Natural killer cell treated with Interleukin-12 subunit alpha and Interleukin-12 subunit beta and Interleukin-15 and Interleukin-18, amount 100 ng/mL, for 72 hours (primary cell): Measurements from ENCODE around the gene LYSMD3. TPM values are rescaled to one million over a fixed set of nuclear protein-coding genes. Genes with fewer than 3 reads are reported as not detected.
"Not testable (repeated sequence)": the region's sequence is repeated elsewhere in the genome, so short reads cannot be mapped to it uniquely, and the experiment has no call there.

Experiments used
- ATAC-seq, 2 donors: fragments of 150-1000 bp; cut with Tn5 transposase in 1 of 2; sonication (Bioruptor Pico), chemical (Tn5 transposase) in 1 of 2; 2 replicates each; pipeline ENCODE4 v1.10.0; 2021
- DNase-seq: peaks from one replicate; pipeline ENCODE4 v3.0.0; 2022; ENCODE audit warnings: low spot score
- H3K27ac Mint-ChIP-seq, 2 donors: 1 replicate in 1 of 2; 2 replicates in 1 of 2; pipeline ENCODE4 v1.8.0; 2022; ENCODE audit warnings: mixed read lengths in 2 of 2, mild to moderate bottlenecking in 1 of 2, moderate library complexity in 1 of 2
- H3K27me3 Mint-ChIP-seq, 2 donors: 1 replicate in 1 of 2; 2 replicates in 1 of 2; pipeline ENCODE4 v1.8.0; 2022; ENCODE audit warnings: mixed read lengths in 2 of 2
- H3K36me3 Mint-ChIP-seq: one replicate; pipeline ENCODE4 v1.8.0; 2022; ENCODE audit warnings: mixed read lengths
- H3K4me1 Mint-ChIP-seq, 2 donors: 1 replicate in 1 of 2; 2 replicates in 1 of 2; pipeline ENCODE4 v1.8.0; 2022; ENCODE audit warnings: low read depth in 2 of 2, mixed read lengths in 2 of 2, mild to moderate bottlenecking in 1 of 2
- H3K4me3 Mint-ChIP-seq: one replicate; pipeline ENCODE4 v1.8.0; 2022; ENCODE audit warnings: mixed read lengths
- H3K9me3 Mint-ChIP-seq: 2 replicates; pipeline ENCODE4 v1.8.0; 2022; ENCODE audit warnings: mixed read lengths
- total RNA-seq, 2 donors: library from RNA; stranded (reverse); gene quantifications; one replicate each; pipeline ENCODE4 v1.2.3, GENCODE V29; 2022

The LYSMD3 gene
- total RNA-seq: 10 to 100 TPM; 16.2 to 24.4 TPM

DNA sequence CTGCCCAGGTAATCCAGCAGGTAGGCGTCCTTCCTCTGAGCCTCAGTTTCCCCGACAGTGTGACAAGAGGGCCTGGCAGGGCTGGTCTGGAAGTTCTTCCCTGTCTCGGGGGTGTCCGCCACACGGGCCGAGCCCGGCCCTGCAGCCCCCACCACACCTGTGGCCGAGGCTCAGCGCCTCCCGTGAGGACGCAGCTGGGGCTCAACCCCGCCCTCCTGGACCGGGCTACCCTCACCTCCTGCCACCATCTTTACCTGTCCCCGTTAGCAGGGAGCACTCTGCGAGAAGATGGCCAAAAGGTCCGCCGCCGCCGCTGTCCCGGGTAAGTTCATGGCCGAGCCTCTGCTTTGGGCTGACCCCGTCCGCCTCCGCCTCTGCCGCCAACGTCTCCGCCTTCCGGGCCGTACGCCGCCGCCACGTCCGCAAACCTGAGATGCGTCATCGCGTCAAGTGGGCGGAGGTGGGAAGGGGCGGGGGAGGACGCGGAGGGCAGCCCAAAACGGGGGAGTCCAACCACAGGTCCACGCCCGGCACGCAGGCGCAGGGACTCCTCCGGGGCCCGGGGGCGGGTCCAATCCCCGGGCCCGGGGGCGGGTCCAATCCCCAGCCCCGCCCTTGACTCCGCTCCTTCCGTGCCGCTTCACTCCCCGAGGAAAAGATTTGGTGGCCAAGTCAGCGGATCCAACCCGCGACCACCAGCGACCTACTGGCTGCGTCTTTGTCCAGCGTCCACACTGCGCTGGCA lies at the start of gene LYSMD3:
TSS of gene LYSMD3 (minus strand) at position 391 of the 745 bp plus-strand sequence. CDS start 4,295 bp downstream, outside the sequence.
- peaks cover 26 to 27% of the 10 kb centered on the region in 2 donors for H3K4me1 Mint-ChIP-seq
- H3K9me3 Mint-ChIP-seq: no peaks in the 10 kb centered on the region
- peak; percentile 98 for ATAC-seq
- H3K27ac Mint-ChIP-seq: peak within 1 kb of the TSS; percentile 89 to 93
- peaks cover 16 to 31% of the 10 kb centered on the region in 2 donors for H3K27me3 Mint-ChIP-seq
- DNase-seq: peak; percentile 98
- peak within 1 kb of the TSS; percentile 93 for H3K4me3 Mint-ChIP-seq
- peaks cover 8% of the 10 kb centered on the region for H3K36me3 Mint-ChIP-seq

DNA sequence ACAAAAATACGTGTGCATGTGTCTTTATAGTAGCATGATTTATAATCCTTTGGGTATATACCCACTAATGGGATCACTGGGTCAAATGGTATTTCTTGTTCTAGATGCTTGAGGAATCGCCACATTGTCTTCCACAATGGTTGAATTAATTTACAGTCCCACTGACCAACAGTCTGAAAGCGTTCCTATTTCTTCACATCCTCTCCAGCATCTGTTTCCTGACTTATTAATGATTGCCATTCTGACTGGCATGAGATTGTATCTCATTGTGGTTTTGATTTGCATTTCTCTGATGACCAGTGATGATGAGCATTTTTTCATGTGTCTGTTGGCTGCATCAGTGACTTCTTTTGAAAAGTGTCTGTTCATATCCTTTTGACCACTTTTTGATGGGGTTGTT lies 47.2 kb upstream of the LYSMD3 start:
- Mint-ChIP-seq H3K27me3 (peaks cover 20 to 40% of the 10 kb centered on the region in 2 donors), H3K36me3 (peaks cover 11% of the 10 kb centered on the region), H3K9me3 (peaks cover 15% of the 10 kb centered on the region)
- not testable (repeated sequence) for H3K4me1 Mint-ChIP-seq, ATAC-seq, H3K4me3 Mint-ChIP-seq, H3K27ac Mint-ChIP-seq, DNase-seq

DNA sequence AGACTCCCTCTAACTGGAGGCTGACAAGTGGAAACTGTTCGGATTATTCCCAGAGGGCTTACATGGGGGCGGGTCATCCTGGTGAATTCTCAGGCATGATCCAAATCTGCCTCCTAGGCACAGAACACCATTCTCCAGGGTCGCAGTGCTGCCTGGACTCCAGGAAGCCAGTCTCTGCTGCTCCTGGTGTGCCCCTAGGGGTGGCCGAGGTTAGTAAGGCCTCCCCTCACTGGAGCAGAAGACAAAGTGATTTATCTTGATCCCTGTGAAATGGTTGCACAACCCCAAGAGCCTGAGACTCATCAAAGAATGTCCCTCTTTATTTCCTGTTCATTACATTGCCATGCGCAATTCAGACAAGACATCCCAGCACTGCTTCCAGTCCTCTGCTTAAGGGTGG lies 46.3 kb upstream of the LYSMD3 start:
- ATAC-seq: no peak
- Mint-ChIP-seq H3K4me1 (no peaks in the 10 kb centered on the region), H3K27me3 (peaks cover 16 to 40% of the 10 kb centered on the region in 2 donors), H3K36me3 (peaks cover 11% of the 10 kb centered on the region), H3K9me3 (peaks cover 12% of the 10 kb centered on the region), H3K27ac (no peak overlapping the region), H3K4me3 (no peak overlapping the region)
- no peak for DNase-seq

DNA sequence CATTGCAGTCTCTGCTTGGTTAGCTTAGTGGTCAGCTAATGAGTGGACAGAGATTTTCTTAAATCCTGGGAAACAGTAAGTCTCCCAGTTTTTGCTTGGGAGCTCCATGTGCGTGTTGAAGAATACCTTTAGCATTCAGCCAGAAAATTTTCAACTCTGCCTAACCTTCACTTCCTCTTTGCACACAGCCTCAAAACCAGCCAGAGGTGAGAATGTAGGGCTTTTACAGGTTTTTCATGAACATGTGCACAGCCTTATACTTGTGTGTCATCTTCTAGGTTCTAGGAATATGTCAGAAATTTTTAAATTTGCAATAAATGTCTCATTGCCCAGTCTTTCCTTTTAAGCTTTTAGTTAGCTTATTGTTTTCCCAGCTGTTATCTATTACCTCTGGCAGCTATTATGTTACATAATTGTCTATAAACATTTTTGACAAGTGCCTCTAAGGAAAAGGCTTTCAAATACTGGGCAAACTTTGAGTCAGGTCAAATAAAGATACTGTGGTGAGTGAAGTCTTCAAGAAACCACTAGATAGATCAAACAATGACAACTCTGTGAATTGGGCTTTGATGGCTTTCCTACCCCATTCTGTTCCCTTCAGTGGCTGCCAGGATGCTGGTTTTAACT lies 41.9 kb upstream of the LYSMD3 start:
- no peak for ATAC-seq
- H3K27ac Mint-ChIP-seq: no peak overlapping the region
- DNase-seq: no peak

DNA sequence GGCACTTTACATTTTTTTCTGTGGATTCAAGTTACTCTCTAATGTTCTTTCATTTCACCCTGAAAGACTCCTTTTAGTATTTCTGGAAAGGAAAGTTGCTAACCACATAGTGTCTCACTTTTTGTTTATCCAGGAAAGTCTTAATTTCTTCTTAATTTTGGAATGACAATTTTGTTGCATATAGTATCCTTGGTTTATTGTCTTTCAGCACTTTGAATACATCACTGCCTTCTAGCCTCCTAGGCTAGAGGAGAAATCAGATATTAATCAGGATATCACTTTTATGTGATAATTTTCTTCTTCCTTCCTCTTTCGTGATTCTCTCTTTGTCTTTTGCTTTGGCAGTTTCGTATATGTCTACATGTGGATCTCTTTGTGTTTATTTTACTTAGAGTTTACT lies 40.6 kb upstream of the LYSMD3 start:
- Mint-ChIP-seq H3K4me1 (no peaks in the 10 kb centered on the region), H3K9me3 (no peaks in the 10 kb centered on the region), H3K4me3 (no peak overlapping the region), H3K27me3 (peaks cover 21 to 44% of the 10 kb centered on the region in 2 donors), H3K36me3 (no peaks in the 10 kb centered on the region), H3K27ac (no peak overlapping the region)
- no peak for ATAC-seq
- DNase-seq: no peak

More for the DNA sequence above, 41.9 kb upstream of the LYSMD3 start:
- Mint-ChIP-seq H3K36me3 (no peaks in the 10 kb centered on the region), H3K9me3 (no peaks in the 10 kb centered on the region), H3K4me1 (no peaks in the 10 kb centered on the region), H3K4me3 (no peak overlapping the region), H3K27me3 (peaks cover 18 to 44% of the 10 kb centered on the region in 2 donors)

DNA sequence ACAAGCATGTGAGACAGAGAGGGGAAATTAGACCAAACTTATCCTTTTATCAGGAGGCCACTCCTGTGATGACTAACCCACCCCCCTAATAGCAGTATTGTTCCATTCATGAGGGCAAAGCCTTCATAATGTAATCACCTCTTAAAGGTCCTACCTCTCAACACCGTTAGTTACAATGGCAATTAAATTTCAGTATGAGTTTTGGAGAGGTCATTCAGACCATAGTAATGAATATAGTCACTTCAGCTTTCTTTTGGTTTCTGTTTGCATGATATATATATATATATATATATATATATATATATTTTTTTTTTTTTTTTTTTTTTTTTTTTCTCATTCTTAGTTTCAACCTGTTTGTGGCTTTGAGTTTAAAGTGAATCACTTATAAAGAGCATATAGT lies 39.7 kb upstream of the LYSMD3 start:
- no peak for ATAC-seq
- Mint-ChIP-seq H3K4me1 (no peaks in the 10 kb centered on the region), H3K9me3 (no peaks in the 10 kb centered on the region), H3K27ac (no peak overlapping the region), H3K4me3 (no peak overlapping the region), H3K27me3 (peaks cover 24 to 49% of the 10 kb centered on the region in 2 donors), H3K36me3 (no peaks in the 10 kb centered on the region)
- no peak for DNase-seq

DNA sequence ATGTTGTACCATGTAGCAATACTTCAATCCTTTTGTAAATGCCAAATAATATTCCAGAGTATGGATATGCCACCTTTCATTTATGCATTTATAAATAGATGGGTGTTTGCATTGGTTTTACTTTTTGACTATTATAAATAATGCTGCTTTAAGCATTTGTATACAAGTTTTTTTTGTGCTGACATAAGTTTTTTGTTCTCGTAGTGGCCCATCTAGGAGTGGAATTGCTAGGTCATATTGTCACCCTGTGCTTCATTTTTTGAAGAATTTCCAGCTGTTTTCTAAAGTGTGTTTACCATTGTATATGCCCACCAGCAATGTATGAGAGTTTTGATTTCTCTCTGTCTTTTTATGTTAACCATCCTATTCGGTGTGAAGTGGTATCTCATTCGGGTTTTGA lies 36.1 kb upstream of the LYSMD3 start:
- ATAC-seq: no peak
- H3K36me3 Mint-ChIP-seq: no peaks in the 10 kb centered on the region
- no peak overlapping the region for H3K4me3 Mint-ChIP-seq
- peaks cover 17 to 41% of the 10 kb centered on the region in 2 donors for H3K27me3 Mint-ChIP-seq
- no peaks in the 10 kb centered on the region for H3K4me1 Mint-ChIP-seq
- DNase-seq: no peak
- H3K9me3 Mint-ChIP-seq: no peaks in the 10 kb centered on the region
- no peak overlapping the region for H3K27ac Mint-ChIP-seq

DNA sequence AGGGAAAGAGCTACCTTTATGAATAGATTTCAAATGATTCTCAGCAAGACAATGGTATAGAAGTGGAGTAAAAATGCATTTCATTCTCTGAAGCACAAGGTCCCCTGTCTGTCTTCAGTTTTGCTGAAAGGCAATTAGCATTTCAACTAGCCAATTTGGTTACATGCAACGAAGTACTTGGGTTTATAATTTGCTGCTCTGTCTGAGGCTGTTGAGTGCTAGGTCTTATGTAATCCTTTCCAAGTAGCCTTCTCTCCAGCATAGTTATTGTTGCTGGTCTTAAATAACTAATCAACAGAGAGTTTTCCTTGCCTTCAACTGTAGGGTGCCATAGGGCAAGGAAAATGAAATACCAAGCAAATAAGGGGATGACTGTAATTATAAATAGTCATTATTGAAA lies 33.7 kb upstream of the LYSMD3 start:
- H3K27ac Mint-ChIP-seq: no peak overlapping the region
- no peak for DNase-seq
- peaks cover 20 to 39% of the 10 kb centered on the region in 2 donors for H3K27me3 Mint-ChIP-seq
- no peak overlapping the region for H3K4me3 Mint-ChIP-seq
- H3K9me3 Mint-ChIP-seq: no peaks in the 10 kb centered on the region
- ATAC-seq: no peak
- peaks cover 0 to 5% of the 10 kb centered on the region in 2 donors for H3K4me1 Mint-ChIP-seq
- no peaks in the 10 kb centered on the region for H3K36me3 Mint-ChIP-seq

DNA sequence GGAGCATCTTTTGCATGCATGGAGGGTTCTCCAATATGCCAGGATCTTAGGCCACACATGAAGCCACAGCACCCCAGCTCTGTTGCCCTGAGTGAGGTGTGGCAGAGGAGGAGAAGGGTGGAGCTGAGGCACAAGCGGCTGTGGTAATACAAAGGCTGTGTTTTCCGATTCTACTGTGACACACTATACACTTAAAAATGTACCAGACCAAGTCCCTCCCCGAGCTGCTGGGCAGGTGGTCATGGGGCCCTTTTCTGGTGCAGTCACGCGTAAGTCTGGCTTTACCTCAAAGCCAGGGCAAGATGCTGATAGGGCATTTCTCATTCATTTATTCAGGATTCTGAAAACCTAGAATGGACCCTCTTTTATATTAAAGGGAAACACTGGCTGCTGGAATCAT lies 33.0 kb upstream of the LYSMD3 start:
- Mint-ChIP-seq H3K36me3 (no peaks in the 10 kb centered on the region), H3K9me3 (no peaks in the 10 kb centered on the region), H3K27me3 (peaks cover 23 to 42% of the 10 kb centered on the region in 2 donors), H3K4me3 (no peak overlapping the region), H3K4me1 (peaks cover 0 to 5% of the 10 kb centered on the region in 2 donors), H3K27ac (no peak overlapping the region)
- DNase-seq (no peak), ATAC-seq (no peak)

DNA sequence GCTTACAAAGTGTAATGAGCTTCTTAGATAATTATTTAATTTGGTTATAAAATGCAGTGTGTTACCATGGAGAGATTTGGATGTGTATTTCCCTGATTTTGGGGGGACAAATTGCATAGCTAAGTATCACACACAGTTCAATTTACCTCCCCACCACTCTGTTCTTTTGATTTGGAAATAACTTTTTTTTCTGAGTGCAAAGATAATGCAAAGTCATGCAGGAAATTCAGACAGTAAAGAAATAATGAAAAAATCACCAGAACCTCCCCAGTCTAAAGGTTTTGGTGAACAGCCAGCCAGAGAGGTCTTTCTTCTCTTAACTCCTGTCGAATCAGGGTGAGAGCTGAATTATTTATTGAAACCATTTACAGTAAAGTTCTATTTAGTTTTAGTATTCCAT lies 32.4 kb upstream of the LYSMD3 start:
- Mint-ChIP-seq H3K27ac (no peak overlapping the region), H3K9me3 (no peaks in the 10 kb centered on the region), H3K4me1 (peaks cover 0 to 5% of the 10 kb centered on the region in 2 donors), H3K36me3 (no peaks in the 10 kb centered on the region), H3K27me3 (peaks cover 26 to 48% of the 10 kb centered on the region in 2 donors), H3K4me3 (no peak overlapping the region)
- DNase-seq (no peak), ATAC-seq (no peak)

DNA sequence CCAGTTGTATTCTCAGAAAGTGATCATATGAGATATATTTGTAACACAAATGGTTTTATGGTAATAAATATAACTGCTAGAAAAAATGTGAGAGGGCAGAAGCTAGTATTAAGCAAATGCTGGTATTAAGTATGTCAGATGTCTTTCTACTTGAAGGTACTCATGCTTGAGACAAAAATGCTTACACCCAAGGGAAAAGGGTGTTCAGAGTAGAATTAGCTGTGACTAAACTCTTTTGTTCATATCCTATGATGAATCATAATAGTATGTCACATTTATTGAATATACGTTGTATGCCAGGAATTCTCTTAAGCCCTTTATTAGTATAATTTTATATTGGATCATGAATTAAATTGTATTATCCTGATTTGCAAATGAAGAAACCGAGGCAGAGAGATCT lies 31.4 kb upstream of the LYSMD3 start:
- H3K4me1 Mint-ChIP-seq: peaks cover 0 to 5% of the 10 kb centered on the region in 2 donors
- H3K4me3 Mint-ChIP-seq: no peak overlapping the region
- ATAC-seq: no peak
- H3K9me3 Mint-ChIP-seq: no peaks in the 10 kb centered on the region
- H3K27ac Mint-ChIP-seq: no peak overlapping the region
- H3K36me3 Mint-ChIP-seq: no peaks in the 10 kb centered on the region
- H3K27me3 Mint-ChIP-seq: peaks cover 29 to 58% of the 10 kb centered on the region in 2 donors
- DNase-seq: no peak

DNA sequence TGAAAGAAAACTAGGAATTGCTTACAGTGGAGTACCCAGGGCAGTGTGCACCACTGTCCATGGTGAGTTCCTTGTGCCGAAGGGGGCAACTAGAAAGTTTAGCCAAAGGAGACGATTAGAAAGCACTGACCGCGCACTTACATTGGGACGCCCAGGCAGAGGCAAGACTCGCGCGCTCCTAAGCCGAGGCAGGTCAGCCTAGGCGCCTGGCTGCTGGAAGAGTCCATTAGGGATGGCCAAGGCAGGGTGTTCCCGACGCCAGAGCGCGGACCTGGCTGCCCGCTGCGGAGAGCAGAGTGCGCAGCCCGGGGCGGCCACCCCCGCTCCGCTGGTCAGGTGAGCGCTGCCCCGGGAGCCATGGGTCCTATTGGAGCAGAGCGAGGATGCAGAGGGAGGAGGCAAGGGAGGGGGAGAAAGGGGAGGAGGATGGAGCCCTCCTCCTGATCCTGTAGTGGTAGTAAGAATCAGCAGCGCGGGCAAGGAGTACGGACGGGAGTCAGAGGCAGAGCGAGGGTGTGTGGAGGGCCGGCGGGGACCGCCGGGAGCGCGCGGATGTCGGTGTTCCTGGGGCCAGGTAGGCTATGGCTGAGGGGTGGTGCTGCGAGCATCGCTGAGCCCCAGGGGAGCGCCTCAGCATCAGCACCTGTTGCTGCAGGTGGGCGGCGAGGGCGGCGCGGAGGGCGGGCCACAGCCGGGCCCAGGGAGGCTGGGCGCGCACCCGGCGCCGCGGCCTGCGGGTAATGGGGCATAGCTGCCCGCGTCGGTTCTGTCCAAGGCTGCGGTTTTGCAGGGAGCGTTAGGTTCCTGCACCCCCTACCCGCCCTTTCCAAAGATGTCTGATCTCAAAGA lies 29.2 kb upstream of the LYSMD3 start, which contains the start of gene ADGRV1:
TSS of gene ADGRV1 (plus strand) at position 454 of the 849 bp plus-strand sequence. CDS start at position 553, 99 bp downstream.
- Mint-ChIP-seq H3K4me1 (peaks cover 0 to 5% of the 10 kb centered on the region in 2 donors), H3K4me3 (no peak within 1 kb of the TSS), H3K9me3 (no peaks in the 10 kb centered on the region), H3K27me3 (peaks cover 34 to 65% of the 10 kb centered on the region in 2 donors), H3K36me3 (no peaks in the 10 kb centered on the region), H3K27ac (no peak within 1 kb of the TSS)
- peak; percentile 44 to 61 for ATAC-seq
- no peak for DNase-seq

DNA sequence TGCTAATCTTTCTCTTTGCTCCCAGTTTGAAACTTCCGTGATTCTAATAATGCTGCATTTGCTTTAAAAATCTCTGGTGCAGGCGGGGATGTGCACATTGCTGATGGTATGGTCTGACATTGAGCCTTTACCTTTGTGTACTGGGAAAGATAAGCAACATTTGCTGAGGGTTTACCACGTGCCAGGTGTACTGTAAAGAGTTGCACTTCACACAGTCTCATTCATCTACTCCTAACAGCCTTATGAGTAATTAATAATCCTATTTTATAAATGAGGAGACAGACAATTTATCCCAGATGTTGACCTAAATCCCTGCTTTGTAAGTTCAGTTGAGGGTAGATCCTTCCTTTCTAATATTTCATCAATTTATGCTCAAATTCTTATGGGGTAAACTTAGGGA lies 28.5 kb upstream of the LYSMD3 start:
- Mint-ChIP-seq H3K4me1 (peaks cover 0 to 5% of the 10 kb centered on the region in 2 donors), H3K9me3 (no peaks in the 10 kb centered on the region), H3K27me3 (peaks cover 36 to 62% of the 10 kb centered on the region in 2 donors), H3K27ac (no peak overlapping the region), H3K4me3 (no peak overlapping the region), H3K36me3 (no peaks in the 10 kb centered on the region)
- DNase-seq (no peak), ATAC-seq (no peak)
